ENCODE results near the gene ZNF827.

GRCh38 chr4:145881989-145882388 is 56.6 kb downstream of the ZNF827 start:
- TF ChIP-seq POLR2AphosphoS5 (IDR thresholded peaks at IDR 0.05; ENCODE audit: low read depth, low read length) = no peak
- TF ChIP-seq CC2D1A (CRISPR knock-in tag; IDR thresholded peaks at IDR 0.05) = no peak
- no peak for TF ChIP-seq ZFP90 (CRISPR knock-in tag; IDR thresholded peaks at IDR 0.05; ENCODE audit: borderline replicate concordance)
- TF ChIP-seq SMC3 (IDR thresholded peaks at IDR 0.05; ENCODE audit: low read length) = no peak
- no peak for TF ChIP-seq BHLHE40 (IDR thresholded peaks at IDR 0.05; ENCODE audit: low read length)
- no peak for TF ChIP-seq ZSCAN20 (CRISPR knock-in tag; IDR thresholded peaks at IDR 0.05; ENCODE audit: borderline replicate concordance)
- no peak for TF ChIP-seq LBX2 (CRISPR knock-in tag; IDR thresholded peaks at IDR 0.05; ENCODE audit: borderline replicate concordance)

Measured in HepG2 (cell line).